K562 (cell line): ENCODE results near the gene ARID3B. TPM values are rescaled to one million over a fixed set of nuclear protein-coding genes. Genes with fewer than 3 reads are reported as not detected.

ENCODE experiments used
- KLF16 ChIP-seq: IDR thresholded peaks from 2 replicates; pipeline ENCODE4 v1.6.1; 2016; ENCODE audit warnings: antibody characterized with exemption
- RAD51 ChIP-seq: fragments of 450-650 bp; IDR thresholded peaks from 2 replicates; pipeline ENCODE4 v1.7.1; 2016; ENCODE audit warnings: low read depth, mild to moderate bottlenecking, borderline replicate concordance
- SP1 ChIP-seq: sonication (generic); formaldehyde crosslinking; IDR thresholded peaks from 2 replicates; pipeline ENCODE4 v1.8.1; 2022; ENCODE audit warnings: mild to moderate bottlenecking, missing genetic modification reagents
- ZBTB1 ChIP-seq: sonication (generic); formaldehyde crosslinking; IDR thresholded peaks from 2 replicates; pipeline ENCODE4 v1.8.1; 2023; ENCODE audit warnings: missing genetic modification reagents, low read depth, mild to moderate bottlenecking, borderline replicate concordance
- polyA plus RNA-seq, 8 experiments: library from polyadenylated mRNA; depleted of rRNA in 4 of 8; stranded (reverse) in 5 of 8; unstranded in 3 of 8; fragments of >200 nt; fragmentation: Nextera tagmentation in 2 of 8; fragmentation: Illumina TruSeq in 1 of 8; extraction: Ambion mirVana in 2 of 8; extraction: Trizol in 1 of 8; gene quantifications; 2 replicates each; pipeline versions ENCODE4 v1.2.1 to v1.2.3, GENCODE V29; 2011 to 2014; ENCODE audit warnings: inconsistent platforms in 1 of 8, missing spikeins in 1 of 8
- total RNA-seq, 7 experiments: library from RNA; depleted of rRNA in 6 of 7; stranded (reverse); fragments of >200 nt in 6 of 7; fragmentation: Illumina TruSeq in 2 of 7; extraction: Trizol in 2 of 7; gene quantifications; 2 replicates each; pipeline versions ENCODE4 v1.2.1 to v1.2.3, GENCODE V29; 2011 to 2021; ENCODE audit warnings: low replicate concordance in 1 of 7
- TF ChIP-seq, protein P1 (sequence below), 3 experiments: fragments of 200-800 bp in 1 of 3; fragments of 250-450 bp in 1 of 3; fragments of 450-650 bp in 1 of 3; sonication (Bioruptor Pico) in 1 of 3; sonication (Bioruptor generic) in 1 of 3; formaldehyde crosslinking in 1 of 3; IDR thresholded peaks; 2 replicates each; pipeline versions ENCODE4 v1.6.1 to v1.8.0; 2016 to 2022; ENCODE audit warnings: mild to moderate bottlenecking in 2 of 3, missing genetic modification characterization in 2 of 3, missing compliant biosample characterization in 1 of 3, moderate library complexity in 1 of 3
- TF ChIP-seq, protein P2 (sequence below): fragments of 200-600 bp; sonication (generic); IDR thresholded peaks from one replicate; pipeline ENCODE4 v1.6.1; 2012; ENCODE audit warnings: mild to moderate bottlenecking, low read depth, low read length, inconsistent platforms
- TF ChIP-seq, protein P3 (sequence below): sonication (generic); formaldehyde crosslinking; IDR thresholded peaks from 2 replicates; pipeline ENCODE4 v1.8.0; 2022; ENCODE audit warnings: mild to moderate bottlenecking, missing genetic modification reagents, borderline replicate concordance

The ARID3B gene
- total and polyA plus RNA-seq, 9 of the 15 experiments (the other 6 are each of a cell fraction or from before 2014, with no cell fraction given), result 0.32 to 15.1 (median 7.1) TPM

DNA sequence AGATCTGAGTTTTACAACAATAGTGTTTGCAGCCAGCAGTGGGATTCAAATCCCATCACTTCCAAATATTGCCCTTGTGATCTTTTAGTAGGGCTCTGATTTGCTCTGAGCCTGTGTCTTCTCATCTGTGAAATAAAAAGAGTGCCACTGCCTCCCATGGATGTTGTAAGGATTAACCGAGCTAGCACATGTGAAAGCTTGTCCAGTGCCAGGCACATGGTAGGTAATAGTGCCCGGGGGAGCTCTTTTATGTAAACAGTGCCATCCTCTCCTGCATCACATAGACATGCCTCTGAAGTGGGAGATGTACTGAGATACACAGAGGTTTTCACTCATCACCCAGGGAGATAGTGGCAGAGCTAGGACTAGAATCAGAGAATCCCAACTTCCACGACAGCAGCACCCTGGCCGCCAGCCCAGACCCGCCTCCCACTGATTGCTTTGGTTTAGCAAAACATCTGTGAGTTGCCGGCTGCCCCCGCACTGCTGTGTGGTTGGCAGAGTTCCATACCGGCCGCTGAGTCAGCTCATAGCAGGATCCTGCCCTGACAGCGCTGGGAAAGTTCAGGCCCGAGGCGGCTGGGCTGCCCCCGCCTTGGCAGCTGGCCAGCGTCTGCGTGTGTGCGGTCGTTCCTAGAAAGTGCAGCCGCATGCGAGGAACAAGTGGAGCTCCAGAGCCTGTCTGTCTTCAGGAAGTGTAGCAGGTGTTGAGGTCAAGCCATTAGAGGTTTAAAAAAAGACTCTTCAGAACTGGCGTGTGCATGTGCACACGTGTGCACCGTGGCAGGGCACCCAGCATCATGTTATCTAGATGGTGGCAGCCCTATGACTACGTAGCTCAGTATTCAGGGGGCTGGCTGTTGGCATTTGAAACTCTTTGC is 5.0 kb downstream of the ARID3B start (continued):
- TF ChIP-seq, protein P1, sequence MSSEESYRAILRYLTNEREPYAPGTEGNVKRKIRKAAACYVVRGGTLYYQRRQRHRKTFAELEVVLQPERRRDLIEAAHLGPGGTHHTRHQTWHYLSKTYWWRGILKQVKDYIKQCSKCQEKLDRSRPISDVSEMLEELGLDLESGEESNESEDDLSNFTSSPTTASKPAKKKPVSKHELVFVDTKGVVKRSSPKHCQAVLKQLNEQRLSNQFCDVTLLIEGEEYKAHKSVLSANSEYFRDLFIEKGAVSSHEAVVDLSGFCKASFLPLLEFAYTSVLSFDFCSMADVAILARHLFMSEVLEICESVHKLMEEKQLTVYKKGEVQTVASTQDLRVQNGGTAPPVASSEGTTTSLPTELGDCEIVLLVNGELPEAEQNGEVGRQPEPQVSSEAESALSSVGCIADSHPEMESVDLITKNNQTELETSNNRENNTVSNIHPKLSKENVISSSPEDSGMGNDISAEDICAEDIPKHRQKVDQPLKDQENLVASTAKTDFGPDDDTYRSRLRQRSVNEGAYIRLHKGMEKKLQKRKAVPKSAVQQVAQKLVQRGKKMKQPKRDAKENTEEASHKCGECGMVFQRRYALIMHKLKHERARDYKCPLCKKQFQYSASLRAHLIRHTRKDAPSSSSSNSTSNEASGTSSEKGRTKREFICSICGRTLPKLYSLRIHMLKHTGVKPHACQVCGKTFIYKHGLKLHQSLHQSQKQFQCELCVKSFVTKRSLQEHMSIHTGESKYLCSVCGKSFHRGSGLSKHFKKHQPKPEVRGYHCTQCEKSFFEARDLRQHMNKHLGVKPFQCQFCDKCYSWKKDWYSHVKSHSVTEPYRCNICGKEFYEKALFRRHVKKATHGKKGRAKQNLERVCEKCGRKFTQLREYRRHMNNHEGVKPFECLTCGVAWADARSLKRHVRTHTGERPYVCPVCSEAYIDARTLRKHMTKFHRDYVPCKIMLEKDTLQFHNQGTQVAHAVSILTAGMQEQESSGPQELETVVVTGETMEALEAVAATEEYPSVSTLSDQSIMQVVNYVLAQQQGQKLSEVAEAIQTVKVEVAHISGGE (CRISPR knock-in tag; IDR thresholded peaks at IDR 0.05), result peak in 1 of 3 experiments; percentile 87; a peak in 2 of 6 replicates
- TF ChIP-seq, protein P2, sequence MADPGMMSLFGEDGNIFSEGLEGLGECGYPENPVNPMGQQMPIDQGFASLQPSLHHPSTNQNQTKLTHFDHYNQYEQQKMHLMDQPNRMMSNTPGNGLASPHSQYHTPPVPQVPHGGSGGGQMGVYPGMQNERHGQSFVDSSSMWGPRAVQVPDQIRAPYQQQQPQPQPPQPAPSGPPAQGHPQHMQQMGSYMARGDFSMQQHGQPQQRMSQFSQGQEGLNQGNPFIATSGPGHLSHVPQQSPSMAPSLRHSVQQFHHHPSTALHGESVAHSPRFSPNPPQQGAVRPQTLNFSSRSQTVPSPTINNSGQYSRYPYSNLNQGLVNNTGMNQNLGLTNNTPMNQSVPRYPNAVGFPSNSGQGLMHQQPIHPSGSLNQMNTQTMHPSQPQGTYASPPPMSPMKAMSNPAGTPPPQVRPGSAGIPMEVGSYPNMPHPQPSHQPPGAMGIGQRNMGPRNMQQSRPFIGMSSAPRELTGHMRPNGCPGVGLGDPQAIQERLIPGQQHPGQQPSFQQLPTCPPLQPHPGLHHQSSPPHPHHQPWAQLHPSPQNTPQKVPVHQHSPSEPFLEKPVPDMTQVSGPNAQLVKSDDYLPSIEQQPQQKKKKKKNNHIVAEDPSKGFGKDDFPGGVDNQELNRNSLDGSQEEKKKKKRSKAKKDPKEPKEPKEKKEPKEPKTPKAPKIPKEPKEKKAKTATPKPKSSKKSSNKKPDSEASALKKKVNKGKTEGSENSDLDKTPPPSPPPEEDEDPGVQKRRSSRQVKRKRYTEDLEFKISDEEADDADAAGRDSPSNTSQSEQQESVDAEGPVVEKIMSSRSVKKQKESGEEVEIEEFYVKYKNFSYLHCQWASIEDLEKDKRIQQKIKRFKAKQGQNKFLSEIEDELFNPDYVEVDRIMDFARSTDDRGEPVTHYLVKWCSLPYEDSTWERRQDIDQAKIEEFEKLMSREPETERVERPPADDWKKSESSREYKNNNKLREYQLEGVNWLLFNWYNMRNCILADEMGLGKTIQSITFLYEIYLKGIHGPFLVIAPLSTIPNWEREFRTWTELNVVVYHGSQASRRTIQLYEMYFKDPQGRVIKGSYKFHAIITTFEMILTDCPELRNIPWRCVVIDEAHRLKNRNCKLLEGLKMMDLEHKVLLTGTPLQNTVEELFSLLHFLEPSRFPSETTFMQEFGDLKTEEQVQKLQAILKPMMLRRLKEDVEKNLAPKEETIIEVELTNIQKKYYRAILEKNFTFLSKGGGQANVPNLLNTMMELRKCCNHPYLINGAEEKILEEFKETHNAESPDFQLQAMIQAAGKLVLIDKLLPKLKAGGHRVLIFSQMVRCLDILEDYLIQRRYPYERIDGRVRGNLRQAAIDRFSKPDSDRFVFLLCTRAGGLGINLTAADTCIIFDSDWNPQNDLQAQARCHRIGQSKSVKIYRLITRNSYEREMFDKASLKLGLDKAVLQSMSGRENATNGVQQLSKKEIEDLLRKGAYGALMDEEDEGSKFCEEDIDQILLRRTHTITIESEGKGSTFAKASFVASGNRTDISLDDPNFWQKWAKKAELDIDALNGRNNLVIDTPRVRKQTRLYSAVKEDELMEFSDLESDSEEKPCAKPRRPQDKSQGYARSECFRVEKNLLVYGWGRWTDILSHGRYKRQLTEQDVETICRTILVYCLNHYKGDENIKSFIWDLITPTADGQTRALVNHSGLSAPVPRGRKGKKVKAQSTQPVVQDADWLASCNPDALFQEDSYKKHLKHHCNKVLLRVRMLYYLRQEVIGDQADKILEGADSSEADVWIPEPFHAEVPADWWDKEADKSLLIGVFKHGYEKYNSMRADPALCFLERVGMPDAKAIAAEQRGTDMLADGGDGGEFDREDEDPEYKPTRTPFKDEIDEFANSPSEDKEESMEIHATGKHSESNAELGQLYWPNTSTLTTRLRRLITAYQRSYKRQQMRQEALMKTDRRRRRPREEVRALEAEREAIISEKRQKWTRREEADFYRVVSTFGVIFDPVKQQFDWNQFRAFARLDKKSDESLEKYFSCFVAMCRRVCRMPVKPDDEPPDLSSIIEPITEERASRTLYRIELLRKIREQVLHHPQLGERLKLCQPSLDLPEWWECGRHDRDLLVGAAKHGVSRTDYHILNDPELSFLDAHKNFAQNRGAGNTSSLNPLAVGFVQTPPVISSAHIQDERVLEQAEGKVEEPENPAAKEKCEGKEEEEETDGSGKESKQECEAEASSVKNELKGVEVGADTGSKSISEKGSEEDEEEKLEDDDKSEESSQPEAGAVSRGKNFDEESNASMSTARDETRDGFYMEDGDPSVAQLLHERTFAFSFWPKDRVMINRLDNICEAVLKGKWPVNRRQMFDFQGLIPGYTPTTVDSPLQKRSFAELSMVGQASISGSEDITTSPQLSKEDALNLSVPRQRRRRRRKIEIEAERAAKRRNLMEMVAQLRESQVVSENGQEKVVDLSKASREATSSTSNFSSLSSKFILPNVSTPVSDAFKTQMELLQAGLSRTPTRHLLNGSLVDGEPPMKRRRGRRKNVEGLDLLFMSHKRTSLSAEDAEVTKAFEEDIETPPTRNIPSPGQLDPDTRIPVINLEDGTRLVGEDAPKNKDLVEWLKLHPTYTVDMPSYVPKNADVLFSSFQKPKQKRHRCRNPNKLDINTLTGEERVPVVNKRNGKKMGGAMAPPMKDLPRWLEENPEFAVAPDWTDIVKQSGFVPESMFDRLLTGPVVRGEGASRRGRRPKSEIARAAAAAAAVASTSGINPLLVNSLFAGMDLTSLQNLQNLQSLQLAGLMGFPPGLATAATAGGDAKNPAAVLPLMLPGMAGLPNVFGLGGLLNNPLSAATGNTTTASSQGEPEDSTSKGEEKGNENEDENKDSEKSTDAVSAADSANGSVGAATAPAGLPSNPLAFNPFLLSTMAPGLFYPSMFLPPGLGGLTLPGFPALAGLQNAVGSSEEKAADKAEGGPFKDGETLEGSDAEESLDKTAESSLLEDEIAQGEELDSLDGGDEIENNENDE, result no peak
- peak; percentile 66; the same call in 1 of the 2 replicates for TF ChIP-seq RAD51
- TF ChIP-seq KLF16, result peak; percentile 99
- TF ChIP-seq SP1 (CRISPR knock-in tag), result peak; percentile 95
- TF ChIP-seq, protein P3, sequence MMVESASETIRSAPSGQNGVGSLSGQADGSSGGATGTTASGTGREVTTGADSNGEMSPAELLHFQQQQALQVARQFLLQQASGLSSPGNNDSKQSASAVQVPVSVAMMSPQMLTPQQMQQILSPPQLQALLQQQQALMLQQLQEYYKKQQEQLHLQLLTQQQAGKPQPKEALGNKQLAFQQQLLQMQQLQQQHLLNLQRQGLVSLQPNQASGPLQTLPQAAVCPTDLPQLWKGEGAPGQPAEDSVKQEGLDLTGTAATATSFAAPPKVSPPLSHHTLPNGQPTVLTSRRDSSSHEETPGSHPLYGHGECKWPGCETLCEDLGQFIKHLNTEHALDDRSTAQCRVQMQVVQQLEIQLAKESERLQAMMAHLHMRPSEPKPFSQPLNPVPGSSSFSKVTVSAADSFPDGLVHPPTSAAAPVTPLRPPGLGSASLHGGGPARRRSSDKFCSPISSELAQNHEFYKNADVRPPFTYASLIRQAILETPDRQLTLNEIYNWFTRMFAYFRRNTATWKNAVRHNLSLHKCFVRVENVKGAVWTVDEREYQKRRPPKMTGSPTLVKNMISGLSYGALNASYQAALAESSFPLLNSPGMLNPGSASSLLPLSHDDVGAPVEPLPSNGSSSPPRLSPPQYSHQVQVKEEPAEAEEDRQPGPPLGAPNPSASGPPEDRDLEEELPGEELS, result no peak
- TF ChIP-seq ZBTB1 (CRISPR knock-in tag), result peak; percentile 85; the same call in 1 of the 2 replicates
